Loucy (cell line): ENCODE measurements around the gene CASK.
A peak's percentile ranks its signal among the peaks of the same experiment; 100 is the strongest.

Source experiments
- H2AFZ ChIP-seq: fragments of 200-600 bp; sonication (generic); 2 replicates; pipeline ENCODE4 v1.6.0; 2016; ENCODE audit warnings: antibody characterized with exemption, mild to moderate bottlenecking, low read length, moderate library complexity
- H3F3A ChIP-seq: fragments of 200-600 bp; 2 replicates; pipeline ENCODE4 v1.6.0; 2016; ENCODE audit warnings: antibody characterized with exemption, low read depth, mild to moderate bottlenecking
- H3K27me3 ChIP-seq: fragments of 200-600 bp; sonication (generic); 2 replicates; pipeline ENCODE4 v1.6.1; 2014; ENCODE audit warnings: low read length, mild to moderate bottlenecking; ENCODE audit not compliant: insufficient read depth, poor library complexity, severe bottlenecking
- H3K36me3 ChIP-seq: fragments of 200-600 bp; sonication (generic); 2 replicates; pipeline ENCODE4 v1.6.1; 2016; ENCODE audit warnings: low read length; ENCODE audit not compliant: insufficient read depth
- H3K4me1 ChIP-seq: fragments of 200-600 bp; sonication (generic); 2 replicates; pipeline ENCODE4 v1.5.1; 2014; ENCODE audit warnings: low read length, mild to moderate bottlenecking; ENCODE audit not compliant: insufficient read depth, poor library complexity, severe bottlenecking
- H3K4me2 ChIP-seq: fragments of 200-600 bp; sonication (generic); 2 replicates; pipeline ENCODE4 v1.6.0; 2014; ENCODE audit warnings: antibody characterized with exemption, low read length, low read depth, mild to moderate bottlenecking; ENCODE audit not compliant: poor library complexity, severe bottlenecking
- H3K4me3 ChIP-seq: fragments of 200-600 bp; sonication (generic); 2 replicates; pipeline ENCODE4 v1.5.1; 2014; ENCODE audit warnings: low read length, mild to moderate bottlenecking, mixed read lengths; ENCODE audit not compliant: poor library complexity, severe bottlenecking
- H3K79me2 ChIP-seq: fragments of 200-600 bp; sonication (generic); 2 replicates; pipeline ENCODE4 v1.6.1; 2014; ENCODE audit warnings: low read length; ENCODE audit not compliant: insufficient read depth
- H3K9ac ChIP-seq: fragments of 200-600 bp; sonication (generic); 2 replicates; pipeline ENCODE4 v1.6.0; 2014; ENCODE audit warnings: mild to moderate bottlenecking, low read depth, low read length, moderate library complexity; ENCODE audit not compliant: poor library complexity, severe bottlenecking
- H3K9me2 ChIP-seq: fragments of 200-600 bp; sonication (generic); replicated peaks from 2 replicates; pipeline ENCODE4 v1.6.1; 2016; ENCODE audit warnings: low read depth, low read length, mixed read lengths
- H3K9me3 ChIP-seq: fragments of 200-600 bp; sonication (generic); 2 replicates; pipeline ENCODE4 v1.6.1; 2014; ENCODE audit warnings: mild to moderate bottlenecking, antibody characterized with exemption, low read length, low read depth; ENCODE audit not compliant: insufficient read depth
- H4K20me1 ChIP-seq: fragments of 200-600 bp; sonication (generic); 2 replicates; pipeline ENCODE4 v1.6.0; 2014; ENCODE audit warnings: antibody characterized with exemption, low read length, mild to moderate bottlenecking; ENCODE audit not compliant: insufficient read depth, poor library complexity, severe bottlenecking
- CTCF ChIP-seq: fragments of 200-600 bp; sonication (generic); conservative IDR thresholded peaks from 2 replicates; pipeline ENCODE4 v1.5.1; 2014; ENCODE audit warnings: mild to moderate bottlenecking, antibody characterized with exemption, low read length
- EZH2phosphoT487 ChIP-seq: fragments of 200-600 bp; IDR thresholded peaks from 2 replicates; pipeline ENCODE4 v1.6.1; 2018; ENCODE audit warnings: antibody characterized with exemption, mild to moderate bottlenecking, moderate library complexity, borderline replicate concordance

Gene CASK

GRCh38 chrX:41862562-41863184, 60.7 kb downstream of the CASK start:
- Histone ChIP-seq H3K9me3 (no peaks in the 10 kb centered on the region), H3K27me3 (no peaks in the 10 kb centered on the region), H2AFZ (no peak overlapping the region), H3K9me2 (no peaks in the 10 kb centered on the region), H4K20me1 (peaks cover 15% of the 10 kb centered on the region), H3K79me2 (peaks cover 50% of the 10 kb centered on the region; the same call in 1 of the 2 replicates), H3K4me3 (no peak overlapping the region), H3F3A (no peaks in the 10 kb centered on the region), H3K4me2 (peak overlapping the region; percentile 31), H3K36me3 (no peaks in the 10 kb centered on the region), H3K4me1 (peaks cover 7% of the 10 kb centered on the region), H3K9ac (no peak overlapping the region)
- TF ChIP-seq CTCF (no peak), EZH2phosphoT487 (no peak)

DNA sequence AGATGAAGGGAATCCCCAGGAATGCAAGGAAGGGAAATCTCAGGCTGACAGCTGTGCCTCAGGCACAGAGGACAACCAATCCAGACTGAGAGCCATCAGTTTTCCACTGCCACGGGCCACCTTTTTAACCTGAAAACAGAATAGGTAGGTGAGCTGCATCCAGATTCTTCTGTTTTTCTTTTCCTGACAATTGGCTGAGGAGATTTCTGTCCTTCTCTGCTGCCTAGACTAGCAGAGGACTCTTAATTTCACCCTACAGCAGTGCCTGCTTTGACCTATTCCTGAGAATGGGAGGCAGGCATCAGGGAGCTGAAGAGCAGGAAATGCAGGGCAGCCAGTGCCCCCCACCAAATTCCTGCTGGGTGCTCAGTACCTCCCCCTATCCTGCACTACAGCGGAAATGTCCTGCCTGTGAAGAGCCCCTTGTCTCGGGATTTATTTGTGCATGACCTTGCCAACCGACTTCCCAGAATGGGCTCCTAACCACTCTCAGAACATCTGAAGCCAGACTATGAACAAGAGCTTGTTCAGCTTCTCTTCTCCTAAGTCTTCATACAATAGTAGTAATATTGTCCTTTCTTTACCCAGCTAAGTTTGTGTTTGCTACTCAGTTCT, 65.1 kb downstream of the CASK start:
- Histone ChIP-seq H2AFZ (no peak overlapping the region), H3K79me2 (peaks cover 62% of the 10 kb centered on the region; the same call in 1 of the 2 replicates), H3K27me3 (no peaks in the 10 kb centered on the region), H3K9ac (no peak overlapping the region), H3K9me2 (no peaks in the 10 kb centered on the region), H3F3A (no peaks in the 10 kb centered on the region), H3K4me1 (peaks cover 3% of the 10 kb centered on the region), H3K9me3 (no peaks in the 10 kb centered on the region), H3K4me3 (no peak overlapping the region), H3K36me3 (no peaks in the 10 kb centered on the region), H4K20me1 (peaks cover 9% of the 10 kb centered on the region), H3K4me2 (no peak overlapping the region)
- TF ChIP-seq CTCF (no peak), EZH2phosphoT487 (no peak)

DNA sequence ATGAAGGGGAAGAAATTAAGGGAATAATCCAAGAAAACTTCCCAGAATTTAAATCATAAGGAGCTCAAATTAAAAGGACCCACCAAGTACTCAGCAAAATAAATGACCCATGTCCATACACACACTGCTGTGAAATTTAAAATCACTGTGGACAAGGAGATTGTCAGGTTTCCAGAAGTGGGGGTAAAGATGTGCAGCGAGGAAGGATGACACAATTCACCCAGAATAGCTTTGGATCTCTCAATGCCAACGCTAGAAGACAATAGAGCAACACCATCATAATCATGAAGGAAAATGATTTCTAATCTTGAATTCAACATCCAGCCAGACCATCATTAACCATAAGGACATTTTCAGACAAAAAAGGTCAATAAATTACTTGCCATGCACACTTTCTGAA, 65.7 kb downstream of the CASK start:
- Histone ChIP-seq H3K79me2 (peaks cover 56% of the 10 kb centered on the region; the same call in 1 of the 2 replicates), H3K9ac (no peak overlapping the region), H4K20me1 (peaks cover 6% of the 10 kb centered on the region)

More for the DNA sequence above, 65.7 kb downstream of the CASK start:
- 0 out of 2 replicates have a peak, but pooled peaks cover under 1% of the 10 kb centered on the region for H3K36me3 ChIP-seq
- no peaks in the 10 kb centered on the region for H3K9me3 ChIP-seq
- H2AFZ ChIP-seq = no peak overlapping the region
- no peaks in the 10 kb centered on the region for H3K27me3 ChIP-seq
- H3K9me2 ChIP-seq = no peaks in the 10 kb centered on the region
- H3K4me2 ChIP-seq = no peak overlapping the region
- TF ChIP-seq CTCF (no peak), EZH2phosphoT487 (no peak)
- no peaks in the 10 kb centered on the region for H3K4me1 ChIP-seq
- no peaks in the 10 kb centered on the region for H3F3A ChIP-seq
- H3K4me3 ChIP-seq = no peak overlapping the region
